Type B pancreatic cell (in vitro differentiated cells): ENCODE data around the gene PLD4. TPM values are rescaled to one million over a fixed set of nuclear protein-coding genes. Genes with fewer than 3 reads are reported as not detected.
"Not testable (repeated sequence)": the region's sequence is repeated elsewhere in the genome, so short reads cannot be mapped to it uniquely, and the experiment has no call there.

Experiments
- DNase-seq: peaks from one replicate; pipeline ENCODE4 v3.0.0; 2021; ENCODE audit warnings: mixed read lengths; ENCODE audit not compliant: unreplicated experiment; ENCODE audit errors: extremely low spot score
- H3K27ac Mint-ChIP-seq: 2 replicates; pipeline ENCODE4 v1.8.0; 2021; ENCODE audit warnings: mild to moderate bottlenecking, mixed read lengths
- H3K27me3 Mint-ChIP-seq: 2 replicates; pipeline ENCODE4 v1.8.0; 2021; ENCODE audit warnings: mixed read lengths
- H3K36me3 Mint-ChIP-seq: 2 replicates; pipeline ENCODE4 v1.8.0; 2021; ENCODE audit warnings: mixed read lengths
- H3K4me1 Mint-ChIP-seq: one replicate; pipeline ENCODE4 v1.8.0; 2021; ENCODE audit warnings: mixed read lengths; ENCODE audit not compliant: unreplicated experiment
- H3K4me3 Mint-ChIP-seq: 2 replicates; pipeline ENCODE4 v1.8.0; 2021; ENCODE audit warnings: mild to moderate bottlenecking, mixed read lengths
- H3K9me3 Mint-ChIP-seq: 2 replicates; pipeline ENCODE4 v1.8.0; 2021; ENCODE audit warnings: mixed read lengths
- total RNA-seq: library from RNA; stranded (reverse); gene quantifications from 2 replicates; pipeline ENCODE4 v1.2.1, GENCODE V29; 2021; ENCODE audit warnings: low replicate concordance
- TF ChIP-seq, protein P1 (sequence below): fragments of 200-600 bp; sonication (generic); conservative IDR thresholded peaks from 2 replicates; pipeline ENCODE4 v1.5.0; 2021; ENCODE audit warnings: antibody characterized with exemption, mild to moderate bottlenecking

PLD4 gene
- total RNA-seq, 1 donor from 2014 or later = 0.17 TPM

DNA sequence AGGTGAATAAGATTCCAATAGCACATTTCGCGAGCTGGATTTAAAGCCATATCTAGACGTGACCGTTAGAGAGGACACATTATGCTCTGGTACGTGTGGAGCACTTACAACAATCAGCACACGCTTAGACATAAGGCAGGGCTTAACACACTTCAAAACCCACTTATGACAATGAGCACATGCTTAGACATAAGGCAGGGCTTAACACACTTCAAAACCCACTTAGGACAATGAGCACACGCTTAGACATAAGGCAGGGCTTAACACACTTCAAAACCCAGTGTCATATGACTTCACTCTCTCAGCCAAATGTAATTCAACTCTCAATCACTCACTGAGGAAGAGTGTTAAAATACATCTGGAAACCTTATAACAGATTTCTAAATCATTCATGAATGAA lies 11.2 kb upstream of the PLD4 start:
- H3K27me3 Mint-ChIP-seq = peaks cover 35% of the 10 kb centered on the region
- peaks cover 9% of the 10 kb centered on the region for H3K9me3 Mint-ChIP-seq
- TF ChIP-seq, protein P1, sequence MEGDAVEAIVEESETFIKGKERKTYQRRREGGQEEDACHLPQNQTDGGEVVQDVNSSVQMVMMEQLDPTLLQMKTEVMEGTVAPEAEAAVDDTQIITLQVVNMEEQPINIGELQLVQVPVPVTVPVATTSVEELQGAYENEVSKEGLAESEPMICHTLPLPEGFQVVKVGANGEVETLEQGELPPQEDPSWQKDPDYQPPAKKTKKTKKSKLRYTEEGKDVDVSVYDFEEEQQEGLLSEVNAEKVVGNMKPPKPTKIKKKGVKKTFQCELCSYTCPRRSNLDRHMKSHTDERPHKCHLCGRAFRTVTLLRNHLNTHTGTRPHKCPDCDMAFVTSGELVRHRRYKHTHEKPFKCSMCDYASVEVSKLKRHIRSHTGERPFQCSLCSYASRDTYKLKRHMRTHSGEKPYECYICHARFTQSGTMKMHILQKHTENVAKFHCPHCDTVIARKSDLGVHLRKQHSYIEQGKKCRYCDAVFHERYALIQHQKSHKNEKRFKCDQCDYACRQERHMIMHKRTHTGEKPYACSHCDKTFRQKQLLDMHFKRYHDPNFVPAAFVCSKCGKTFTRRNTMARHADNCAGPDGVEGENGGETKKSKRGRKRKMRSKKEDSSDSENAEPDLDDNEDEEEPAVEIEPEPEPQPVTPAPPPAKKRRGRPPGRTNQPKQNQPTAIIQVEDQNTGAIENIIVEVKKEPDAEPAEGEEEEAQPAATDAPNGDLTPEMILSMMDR = no peak
- no peak for DNase-seq
- no peak overlapping the region for H3K27ac Mint-ChIP-seq
- H3K4me1 Mint-ChIP-seq = peaks cover 3% of the 10 kb centered on the region
- no peak overlapping the region for H3K4me3 Mint-ChIP-seq
- H3K36me3 Mint-ChIP-seq = no peaks in the 10 kb centered on the region

DNA sequence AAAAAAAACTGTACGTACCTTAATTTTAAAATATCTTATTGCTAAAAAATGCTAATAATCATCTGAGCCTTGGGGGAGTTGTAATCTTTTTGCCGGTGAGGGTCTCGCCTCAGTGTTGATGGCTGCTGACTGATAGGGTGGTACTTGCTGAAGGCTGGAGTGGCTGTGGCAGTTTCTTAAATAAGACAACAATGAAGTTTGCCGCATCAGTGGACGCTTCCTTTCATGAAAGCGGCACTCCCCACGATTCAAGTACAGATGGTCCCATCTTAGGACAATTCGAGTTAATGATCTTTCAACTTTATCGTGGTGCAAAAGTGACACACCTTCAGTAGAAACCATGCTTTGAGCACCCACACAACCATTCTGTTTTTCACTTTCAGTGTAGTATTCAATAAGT lies 7.6 kb upstream of the PLD4 start:
- Mint-ChIP-seq H3K4me1 (peaks cover 6% of the 10 kb centered on the region), H3K9me3 (peaks cover 4% of the 10 kb centered on the region), H3K36me3 (no peaks in the 10 kb centered on the region), H3K4me3 (no peak overlapping the region), H3K27ac (no peak overlapping the region), H3K27me3 (peaks cover 35% of the 10 kb centered on the region)
- no peak for DNase-seq
- TF ChIP-seq, protein P1 = no peak

DNA sequence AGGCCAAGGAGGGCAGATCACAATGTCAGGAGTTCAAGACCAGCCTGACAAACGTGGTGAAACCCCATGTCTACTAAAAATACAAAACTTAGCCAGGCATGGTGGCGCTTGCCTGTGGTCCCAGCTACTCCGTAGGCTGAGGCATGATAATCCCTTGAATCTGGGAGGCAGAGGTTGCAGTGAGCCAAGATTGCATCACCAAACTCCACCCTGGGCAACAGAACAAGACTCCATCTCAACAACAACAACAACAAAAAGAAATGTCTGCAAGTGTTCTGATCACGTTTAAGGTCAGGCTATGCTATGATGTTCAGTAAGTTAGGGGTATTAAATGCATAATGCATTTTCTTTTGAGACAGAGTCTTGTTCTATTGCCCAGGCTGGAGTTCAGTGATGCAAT lies 6.7 kb upstream of the PLD4 start:
- no peak for DNase-seq
- TF ChIP-seq, protein P1 = no peak
- H3K27ac Mint-ChIP-seq = no peak overlapping the region
- H3K36me3 Mint-ChIP-seq = no peaks in the 10 kb centered on the region
- H3K4me3 Mint-ChIP-seq = no peak overlapping the region
- H3K27me3 Mint-ChIP-seq = peaks cover 34% of the 10 kb centered on the region
- H3K4me1 Mint-ChIP-seq = peaks cover 6% of the 10 kb centered on the region
- H3K9me3 Mint-ChIP-seq = peaks cover 3% of the 10 kb centered on the region

DNA sequence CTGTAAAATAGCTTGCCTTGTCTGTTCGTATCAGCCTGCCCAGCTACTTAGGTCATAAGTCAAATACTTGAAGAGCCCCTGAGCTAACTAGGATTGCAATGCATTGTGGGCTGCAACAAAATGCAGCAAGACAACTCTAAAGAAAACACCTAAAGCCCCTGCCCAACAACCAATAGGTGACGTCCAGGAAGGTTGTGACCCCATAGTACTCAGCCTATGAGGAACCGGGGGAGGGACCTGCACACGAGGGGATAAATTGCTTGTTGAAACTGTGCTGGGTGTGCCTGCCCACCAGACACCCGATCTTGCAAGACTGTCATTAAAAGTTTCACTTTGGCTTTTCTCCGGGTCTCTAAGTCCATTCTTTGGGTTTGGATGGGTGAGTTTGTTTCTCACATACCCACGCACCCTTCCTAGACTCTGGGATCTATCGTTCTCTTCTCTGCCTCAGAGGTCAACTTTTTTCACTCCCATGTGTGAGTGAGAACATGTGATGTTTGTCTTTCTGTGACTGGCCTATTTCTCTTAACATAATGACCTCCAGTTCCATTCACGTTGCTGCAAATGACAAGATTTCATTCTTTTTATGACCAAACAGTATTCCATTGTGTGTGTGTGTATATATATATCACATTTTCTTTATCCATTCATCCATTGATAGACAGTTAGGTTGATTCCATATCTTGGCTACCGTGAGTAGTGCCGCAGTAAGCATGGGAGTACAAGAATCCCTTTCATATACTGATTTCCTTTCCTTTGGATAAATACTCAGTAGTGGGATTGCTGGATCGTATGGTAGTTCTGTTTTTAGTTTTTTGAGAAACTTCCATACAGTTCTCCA lies 5.3 kb upstream of the PLD4 start:
- H3K9me3 Mint-ChIP-seq, H3K27ac Mint-ChIP-seq, H3K36me3 Mint-ChIP-seq, H3K4me1 Mint-ChIP-seq, H3K4me3 Mint-ChIP-seq, DNase-seq: not testable (repeated sequence)
- H3K27me3 Mint-ChIP-seq = peaks cover 21% of the 10 kb centered on the region

DNA sequence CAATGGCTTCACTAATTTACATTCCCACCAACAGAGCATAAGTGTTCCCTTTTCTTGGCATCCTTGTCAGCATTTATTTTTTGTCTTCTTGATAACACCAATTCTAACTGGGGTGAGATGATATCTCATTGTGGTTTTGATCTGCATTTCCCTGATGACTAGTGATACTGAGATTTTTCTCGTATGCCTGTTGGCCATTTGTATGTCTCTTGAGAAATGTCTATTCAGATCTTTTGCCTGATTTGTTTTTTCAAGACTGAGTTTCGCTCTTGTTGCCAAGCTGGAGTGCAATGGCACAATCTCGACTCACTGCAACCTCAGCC lies 4.7 kb upstream of the PLD4 start:
- TF ChIP-seq, protein P1 = no peak

DNA sequence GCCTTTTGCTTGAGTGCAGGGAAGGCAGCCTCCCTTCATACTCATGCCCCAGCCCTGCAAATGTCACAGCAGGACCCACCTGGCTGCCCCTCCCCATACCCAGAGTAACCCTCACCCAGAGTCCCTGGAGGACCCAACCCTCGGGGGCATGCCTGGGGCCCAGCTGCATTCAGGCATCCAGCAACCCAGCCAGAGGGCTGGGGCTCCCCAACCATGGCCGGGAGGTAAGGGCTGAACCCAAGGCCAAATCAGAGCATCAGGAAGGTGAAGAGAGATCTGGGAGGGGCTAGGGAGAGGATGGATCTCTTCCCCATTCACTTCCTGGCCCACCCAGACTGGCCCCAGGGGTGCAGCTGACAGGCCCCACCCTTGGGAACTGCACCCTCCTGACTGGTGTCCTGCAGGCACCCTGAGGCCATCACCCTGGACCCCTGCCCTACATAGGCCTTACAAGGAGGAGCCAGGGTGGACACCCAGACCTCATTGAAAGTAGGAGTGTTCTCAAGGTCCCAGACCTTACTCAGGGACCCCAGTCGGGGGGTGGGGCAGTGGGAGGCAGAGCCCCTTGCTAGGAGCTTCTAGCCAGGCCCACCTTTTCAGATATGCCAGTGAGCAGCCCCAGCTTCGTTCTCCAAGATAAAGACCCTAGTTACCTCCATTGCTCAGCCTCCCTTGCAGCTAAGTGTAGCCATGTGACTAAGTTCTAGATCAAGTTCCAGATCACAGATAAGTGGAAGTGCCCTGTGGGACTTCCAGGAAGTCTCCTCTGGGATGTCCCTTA lies 849 bp upstream of the PLD4 start:
- H3K4me1 Mint-ChIP-seq = peaks cover 6% of the 10 kb centered on the region
- H3K27ac Mint-ChIP-seq = no peak overlapping the region
- peaks cover under 1% of the 10 kb centered on the region for H3K27me3 Mint-ChIP-seq
- H3K4me3 Mint-ChIP-seq = no peak overlapping the region
- DNase-seq = no peak
- TF ChIP-seq, protein P1 = no peak
- peaks cover 3% of the 10 kb centered on the region for H3K9me3 Mint-ChIP-seq
- H3K36me3 Mint-ChIP-seq = no peaks in the 10 kb centered on the region

More for the DNA sequence above, 4.7 kb upstream of the PLD4 start:
- H3K27me3 Mint-ChIP-seq = peaks cover 15% of the 10 kb centered on the region
- H3K36me3 Mint-ChIP-seq = no peaks in the 10 kb centered on the region
- no peak overlapping the region for H3K27ac Mint-ChIP-seq
- H3K9me3 Mint-ChIP-seq = peaks cover 3% of the 10 kb centered on the region
- DNase-seq = no peak
- H3K4me1 Mint-ChIP-seq = peaks cover 6% of the 10 kb centered on the region
- no peak overlapping the region for H3K4me3 Mint-ChIP-seq
